Measurements from ENCODE around the gene TAF1. TPM values are rescaled to one million over a fixed set of nuclear protein-coding genes. Genes with fewer than 3 reads are reported as not detected.
"Not testable (repeated sequence)": the region's sequence is repeated elsewhere in the genome, so short reads cannot be mapped to it uniquely, and the experiment has no call there.

Gene TAF1
- total RNA-seq, 1 donor from 2014 or later, result 25.3 TPM

GRCh38 chrX:71493111-71493613, 127.0 kb downstream of the TAF1 start:
- DNase-seq (ENCODE audit: low read depth) (peak; percentile 10), FAIRE-seq (no peak)
- Histone ChIP-seq H3K27me3 (ENCODE audit: control insufficient read depth, insufficient read depth, low read length) (no peaks in the 10 kb centered on the region), H3K36me3 (ENCODE audit: control insufficient read depth, insufficient read depth, low read length) (no peaks in the 10 kb centered on the region), H3K4me3 (ENCODE audit: low read depth, low read length) (no peak overlapping the region)
- TF ChIP-seq CTCF (IDR thresholded peaks at IDR 0.05; ENCODE audit: insufficient read depth, low read length, severe bottlenecking), result no peak

- DNase-seq (ENCODE audit: low read depth); FAIRE-seq; H3K27me3 ChIP-seq (ENCODE audit: control insufficient read depth, insufficient read depth, low read length); H3K36me3 ChIP-seq (ENCODE audit: control insufficient read depth, insufficient read depth, low read length); H3K4me3 ChIP-seq (ENCODE audit: low read depth, low read length): not testable (repeated sequence)
Measured at GRCh38 chrX:71495979-71496378, 129.8 kb downstream of the TAF1 start.

GRCh38 chrX:71496476-71496875, 130.3 kb downstream of the TAF1 start:
- H3K27me3 ChIP-seq (ENCODE audit: control insufficient read depth, insufficient read depth, low read length), result no peaks in the 10 kb centered on the region
- FAIRE-seq, result no peak
- no peak overlapping the region for H3K4me3 ChIP-seq (ENCODE audit: low read depth, low read length)
- no peak for DNase-seq (ENCODE audit: low read depth)
- TF ChIP-seq CTCF (IDR thresholded peaks at IDR 0.05; ENCODE audit: insufficient read depth, low read length, severe bottlenecking), result no peak
- H3K36me3 ChIP-seq (ENCODE audit: control insufficient read depth, insufficient read depth, low read length), result no peaks in the 10 kb centered on the region

GRCh38 chrX:71502080-71502479, 135.9 kb downstream of the TAF1 start:
- FAIRE-seq; H3K27me3 ChIP-seq (ENCODE audit: control insufficient read depth, insufficient read depth, low read length); H3K4me3 ChIP-seq (ENCODE audit: low read depth, low read length); H3K36me3 ChIP-seq (ENCODE audit: control insufficient read depth, insufficient read depth, low read length); DNase-seq (ENCODE audit: low read depth): not testable (repeated sequence)

- FAIRE-seq, result no peak
- H3K4me3 ChIP-seq (ENCODE audit: low read depth, low read length), result no peak overlapping the region
- no peaks in the 10 kb centered on the region for H3K36me3 ChIP-seq (ENCODE audit: control insufficient read depth, insufficient read depth, low read length)
- DNase-seq (ENCODE audit: low read depth), result no peak
- TF ChIP-seq CTCF (IDR thresholded peaks at IDR 0.05; ENCODE audit: insufficient read depth, low read length, severe bottlenecking), result no peak
- H3K27me3 ChIP-seq (ENCODE audit: control insufficient read depth, insufficient read depth, low read length), result no peaks in the 10 kb centered on the region
Measured at GRCh38 chrX:71504346-71504745, 138.2 kb downstream of the TAF1 start.

GRCh38 chrX:71509289-71509688, 143.1 kb downstream of the TAF1 start:
- DNase-seq (ENCODE audit: low read depth) (no peak), FAIRE-seq (no peak)
- TF ChIP-seq CTCF (IDR thresholded peaks at IDR 0.05; ENCODE audit: insufficient read depth, low read length, severe bottlenecking), result no peak
- H3K4me3 ChIP-seq (ENCODE audit: low read depth, low read length), result no peak overlapping the region
- H3K36me3 ChIP-seq (ENCODE audit: control insufficient read depth, insufficient read depth, low read length), result no peaks in the 10 kb centered on the region
- H3K27me3 ChIP-seq (ENCODE audit: control insufficient read depth, insufficient read depth, low read length), result no peaks in the 10 kb centered on the region

- no peaks in the 10 kb centered on the region for H3K27me3 ChIP-seq (ENCODE audit: control insufficient read depth, insufficient read depth, low read length)
- no peak for FAIRE-seq
- no peak for DNase-seq (ENCODE audit: low read depth)
- H3K4me3 ChIP-seq (ENCODE audit: low read depth, low read length), result no peak overlapping the region
- no peak for TF ChIP-seq CTCF (IDR thresholded peaks at IDR 0.05; ENCODE audit: insufficient read depth, low read length, severe bottlenecking)
- no peaks in the 10 kb centered on the region for H3K36me3 ChIP-seq (ENCODE audit: control insufficient read depth, insufficient read depth, low read length)
Measured at GRCh38 chrX:71510161-71510560, 144.0 kb downstream of the TAF1 start.

GRCh38 chrX:71513731-71514130, 147.6 kb downstream of the TAF1 start:
- H3K27me3 ChIP-seq (ENCODE audit: control insufficient read depth, insufficient read depth, low read length); H3K36me3 ChIP-seq (ENCODE audit: control insufficient read depth, insufficient read depth, low read length); DNase-seq (ENCODE audit: low read depth); FAIRE-seq; H3K4me3 ChIP-seq (ENCODE audit: low read depth, low read length): not testable (repeated sequence)
